SK-N-SH treated with all-trans-retinoic acid at 6 μM for 48 hours (cell line): ENCODE data around the gene NGB.

Experiments
- ARNTL ChIP-seq: fragments of 450-650 bp; formaldehyde crosslinking; IDR thresholded peaks from 2 replicates; pipeline ENCODE4 v1.5.0; 2020; ENCODE audit warnings: low read depth, mild to moderate bottlenecking, moderate library complexity, borderline replicate concordance
- CREB5 ChIP-seq: fragments of 250-450 bp; sonication (Bioruptor Pico); IDR thresholded peaks from 2 replicates; pipeline ENCODE4 v1.5.1; 2020; ENCODE audit warnings: low read depth, mild to moderate bottlenecking, moderate library complexity
- ISL1 ChIP-seq: fragments of 250-450 bp; sonication (Bioruptor Pico); IDR thresholded peaks from 2 replicates; pipeline ENCODE4 v2.1.2; 2022; ENCODE audit warnings: mild to moderate bottlenecking, moderate library complexity
- PATZ1 ChIP-seq: fragments of 250-450 bp; sonication (Bioruptor Pico); IDR thresholded peaks from 2 replicates; pipeline ENCODE4 v1.8.0; 2020; ENCODE audit warnings: mild to moderate bottlenecking, moderate library complexity, borderline replicate concordance
- RARB ChIP-seq: fragments of 250-450 bp; sonication (Bioruptor Pico); IDR thresholded peaks from 2 replicates; pipeline ENCODE4 v1.8.0; 2021; ENCODE audit warnings: mild to moderate bottlenecking, moderate library complexity
- ZNF565 ChIP-seq: fragments of 450-650 bp; formaldehyde crosslinking; conservative IDR thresholded peaks from 2 replicates; pipeline ENCODE4 v1.5.0; 2020; ENCODE audit warnings: low read depth, mild to moderate bottlenecking, moderate library complexity

- TF ChIP-seq PATZ1 (CRISPR knock-in tag) (no peak), ISL1 (CRISPR knock-in tag) (no peak), CREB5 (CRISPR knock-in tag) (no peak), ARNTL (no peak), RARB (CRISPR knock-in tag) (no peak), ZNF565 (CRISPR knock-in tag) (no peak)
Measured at GRCh38 chr14:77230914-77231313, 40.1 kb downstream of the NGB start.
